ENCODE data around the gene CFAP68.
"Not testable (repeated sequence)": the region's sequence is repeated elsewhere in the genome, so short reads cannot be mapped to it uniquely, and the experiment has no call there.

CFAP68 gene

GRCh38 chr11:111870886-111871692 is 8.3 kb upstream of the CFAP68 start, which contains the start of gene ALG9:
ALG9 (minus strand) TSS chr11:111871581; CDS start chr11:111871482, 99 bp downstream.
- DNase-seq: peak; percentile 69

GRCh38 chr11:111871693-111872161 is 7.6 kb upstream of the CFAP68 start:
- DNase-seq: peak; percentile 21

DNA sequence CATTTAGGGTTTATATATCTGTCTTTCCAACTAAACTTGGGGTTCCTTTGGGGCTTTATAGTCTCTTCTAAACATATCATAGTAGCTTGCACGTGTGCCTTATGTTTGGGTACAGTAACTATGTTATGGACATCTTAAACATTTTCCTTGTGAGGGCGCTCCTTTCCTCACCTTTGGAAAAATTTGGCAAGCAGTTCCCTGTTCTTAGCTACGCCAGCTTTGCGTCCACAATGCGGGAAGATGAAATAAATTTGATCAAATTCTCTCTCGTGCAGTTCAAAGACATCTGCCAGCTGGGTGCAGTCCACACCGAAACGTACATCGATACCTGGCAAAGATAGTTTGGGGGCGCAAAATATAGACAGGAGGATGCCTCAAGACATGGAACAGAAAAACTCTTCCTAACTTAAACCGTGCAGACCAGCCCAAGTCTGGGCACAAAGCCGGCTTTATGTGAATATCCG is 924 bp upstream of the CFAP68 start:
- peak; percentile 33 for DNase-seq

GRCh38 chr11:111879637-111879960 is 258 bp downstream of the CFAP68 start:
- no peak for DNase-seq

DNA sequence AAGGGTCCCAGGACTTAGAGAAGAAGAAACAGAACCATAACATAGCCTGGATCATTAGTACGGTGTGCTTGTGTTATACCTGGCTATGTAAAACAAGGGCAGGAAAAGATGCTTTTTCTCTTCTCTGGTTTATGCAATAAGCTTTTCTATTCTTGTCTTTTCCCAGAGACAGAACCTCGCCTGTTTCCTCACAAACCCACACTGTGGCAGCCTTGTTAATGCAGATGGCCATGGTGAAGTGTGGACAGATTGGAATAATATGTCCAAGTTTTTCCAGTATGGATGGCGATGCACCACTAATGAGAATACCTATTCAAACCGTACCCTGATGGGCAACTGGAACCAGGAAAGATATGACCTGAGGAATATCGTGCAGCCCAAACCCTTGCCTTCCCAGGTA is 2.9 kb downstream of the CFAP68 start:
- DNase-seq: no peak

GRCh38 chr11:111885053-111885452 is 5.7 kb downstream of the CFAP68 start:
- not testable (repeated sequence) for DNase-seq

GRCh38 chr11:111886032-111886431 is 6.7 kb downstream of the CFAP68 start:
- no peak for DNase-seq

- DNase-seq: no peak
Measured at GRCh38 chr11:111886844-111887243, 7.5 kb downstream of the CFAP68 start.

- DNase-seq: no peak
Measured at GRCh38 chr11:111905411-111905810, 26.1 kb downstream of the CFAP68 start.

GRCh38 chr11:111906680-111907079 is 27.3 kb downstream of the CFAP68 start:
- DNase-seq: no peak

- no peak for DNase-seq
Measured at GRCh38 chr11:111908639-111909305, 29.4 kb downstream of the CFAP68 start.

GRCh38 chr11:111909378-111909777 is 30.0 kb downstream of the CFAP68 start:
- no peak for DNase-seq

DNA sequence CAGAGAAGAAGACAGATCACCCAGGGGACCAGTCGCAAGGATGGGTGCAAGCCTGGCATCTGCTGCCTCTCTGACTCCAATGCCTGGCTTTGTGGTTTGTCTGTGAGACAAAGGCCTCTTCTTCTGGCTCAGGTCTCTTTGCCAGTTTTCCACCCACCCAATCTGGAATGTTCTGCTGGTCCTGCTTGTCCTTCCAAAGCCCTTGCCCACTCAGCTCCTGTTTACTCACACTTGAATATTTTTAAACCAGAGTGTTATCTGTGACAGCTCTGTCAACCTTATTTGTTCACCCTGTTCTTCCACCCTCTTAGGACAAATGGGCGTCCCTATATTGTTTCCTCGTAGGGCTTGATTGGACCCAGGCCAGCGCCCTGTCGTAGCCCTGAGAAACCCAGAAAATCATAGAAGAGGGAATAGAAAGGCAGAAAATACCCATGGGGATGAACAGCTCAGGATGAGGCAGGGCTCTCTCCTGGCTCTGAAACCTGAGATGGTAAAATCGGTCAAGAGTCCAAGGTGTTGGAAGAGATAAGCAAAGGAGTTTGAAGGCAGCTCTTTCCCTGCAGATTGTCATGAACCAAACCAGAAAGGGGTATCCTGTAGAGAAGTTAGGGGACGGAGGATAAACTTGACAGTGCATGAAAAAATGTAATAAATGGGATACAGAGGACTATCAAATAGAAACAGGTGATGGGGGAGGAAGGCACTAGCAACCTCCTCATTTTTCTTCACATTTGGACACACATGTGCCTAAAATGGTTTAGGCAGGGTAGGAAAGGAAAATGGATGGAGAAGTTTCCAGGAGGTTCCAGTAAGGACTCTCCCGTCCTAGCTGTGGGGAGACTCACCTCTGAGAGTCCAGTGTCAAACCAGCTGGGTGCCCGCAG is 31.6 kb downstream of the CFAP68 start:
- no peak for DNase-seq

DNA sequence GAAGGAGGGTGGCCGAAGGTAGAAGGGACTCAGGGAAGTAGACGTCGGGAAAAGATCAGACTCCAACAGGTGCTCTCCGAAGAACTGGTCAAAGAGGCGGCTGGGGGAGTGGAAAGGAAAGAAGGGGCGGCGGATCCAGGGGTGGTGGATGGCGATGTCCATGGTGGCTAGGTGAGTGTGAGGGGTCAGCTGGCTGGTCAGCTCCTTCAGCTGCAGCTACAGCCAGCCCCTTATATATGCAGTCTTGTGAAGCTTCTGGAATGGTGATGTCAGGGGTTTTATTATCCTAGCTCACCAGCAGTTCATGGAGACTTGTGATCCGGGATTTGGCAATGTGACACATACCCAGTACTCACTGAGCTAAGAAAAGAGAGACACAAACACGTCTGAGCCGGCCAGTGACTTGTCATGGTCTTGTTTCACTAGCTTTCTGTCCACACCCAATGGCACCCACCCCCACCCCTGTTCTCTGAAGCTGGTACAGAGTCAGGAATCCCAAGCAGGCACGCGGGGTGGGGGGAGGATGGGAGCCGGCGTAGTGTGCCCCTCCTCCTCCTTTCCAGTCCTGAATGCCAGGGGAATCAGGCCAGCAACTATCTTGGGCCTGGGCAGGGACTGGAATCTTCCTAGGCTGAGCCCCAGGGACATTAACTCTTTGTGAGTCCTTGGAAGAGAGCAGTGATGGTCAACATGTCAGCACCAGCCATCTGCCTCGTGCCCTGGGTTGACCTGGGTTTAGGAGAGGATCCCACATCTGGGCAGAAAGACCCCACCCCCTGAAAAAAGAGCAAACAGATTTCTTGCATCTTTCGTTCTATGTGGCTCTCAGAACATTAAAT is 32.4 kb downstream of the CFAP68 start, which contains the start of gene CRYAB:
CRYAB (minus strand) TSS at position 208 of the 839 bp plus-strand sequence; CDS start at position 162, 46 bp downstream.
- no peak for DNase-seq

DNA sequence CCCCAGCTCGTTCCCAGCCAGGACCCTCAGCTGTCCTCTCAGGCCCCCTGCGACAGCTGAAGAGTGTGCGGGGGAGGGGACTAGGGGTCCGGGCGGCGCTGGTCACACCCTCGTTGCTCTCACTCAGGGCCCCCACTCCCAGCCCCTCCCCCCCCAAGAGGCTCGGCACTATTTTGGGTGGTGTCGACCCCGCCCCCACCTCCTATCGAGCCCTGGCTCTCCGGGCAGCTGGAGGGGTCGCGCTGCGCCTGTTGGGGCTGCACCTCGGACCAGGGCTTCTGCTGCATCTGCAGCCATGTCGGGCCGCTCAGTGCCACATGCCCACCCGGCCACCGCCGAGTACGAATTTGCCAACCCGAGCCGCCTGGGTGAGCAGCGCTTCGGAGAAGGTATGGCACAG is 33.2 kb downstream of the CFAP68 start, which contains the start of gene HSPB2:
HSPB2 (plus strand) TSS at position 200 of the 400 bp plus-strand sequence; CDS start at position 296, 96 bp downstream.
- no peak for DNase-seq

DNA sequence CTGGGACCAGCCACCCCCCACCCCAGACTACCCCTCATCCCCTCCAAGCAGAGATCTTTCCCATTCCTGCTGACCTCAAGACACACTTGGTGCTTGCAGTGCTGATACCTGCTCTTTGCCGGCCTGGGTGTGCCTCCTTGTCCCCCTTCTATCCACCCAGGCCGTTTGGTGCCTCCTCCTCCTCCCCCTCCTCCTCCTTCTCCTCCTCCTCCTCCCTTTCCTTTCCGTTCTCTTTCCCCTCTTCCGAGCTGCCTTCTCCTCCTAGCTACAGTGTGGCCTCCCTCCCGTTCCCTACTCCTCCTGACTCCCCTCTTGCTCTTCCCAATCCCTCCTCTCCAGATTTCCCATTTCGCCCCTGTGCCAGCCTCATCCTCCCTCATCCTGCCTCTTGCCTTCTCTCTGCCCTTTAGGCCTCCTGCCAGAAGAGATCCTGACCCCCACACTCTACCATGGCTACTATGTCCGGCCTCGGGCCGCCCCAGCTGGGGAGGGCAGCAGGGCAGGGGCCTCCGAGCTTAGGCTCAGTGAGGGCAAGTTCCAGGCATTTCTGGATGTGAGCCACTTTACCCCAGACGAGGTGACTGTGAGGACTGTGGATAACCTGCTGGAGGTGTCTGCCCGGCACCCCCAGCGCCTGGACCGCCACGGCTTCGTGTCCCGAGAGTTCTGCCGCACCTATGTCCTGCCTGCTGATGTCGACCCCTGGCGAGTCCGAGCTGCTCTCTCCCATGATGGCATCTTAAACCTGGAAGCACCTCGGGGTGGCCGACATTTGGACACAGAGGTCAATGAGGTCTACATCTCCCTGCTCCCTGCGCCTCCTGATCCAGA is 33.9 kb downstream of the CFAP68 start:
- DNase-seq: no peak

- DNase-seq: no peak
Measured at GRCh38 chr11:111913997-111914396, 34.7 kb downstream of the CFAP68 start.

DNA sequence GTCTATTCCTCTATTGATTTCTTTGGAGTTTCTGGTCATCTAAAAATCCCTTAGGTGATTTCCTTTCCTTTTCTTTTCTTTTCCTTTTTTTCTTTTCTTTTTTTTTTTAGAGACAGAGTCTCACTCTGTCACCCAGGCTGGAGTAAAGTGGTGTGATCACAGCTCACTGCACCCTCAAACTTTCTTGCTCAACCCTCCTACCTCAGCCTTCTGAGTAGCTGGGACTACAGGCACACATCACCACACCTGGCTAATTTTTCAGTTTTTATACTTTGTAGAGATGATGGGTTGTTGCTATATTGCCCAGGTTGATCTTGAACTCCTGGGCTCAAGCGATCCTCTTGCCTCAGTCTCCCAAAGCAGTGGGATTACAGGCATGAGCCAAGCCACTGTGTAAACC is 37.4 kb downstream of the CFAP68 start:
- no peak for DNase-seq

DNA sequence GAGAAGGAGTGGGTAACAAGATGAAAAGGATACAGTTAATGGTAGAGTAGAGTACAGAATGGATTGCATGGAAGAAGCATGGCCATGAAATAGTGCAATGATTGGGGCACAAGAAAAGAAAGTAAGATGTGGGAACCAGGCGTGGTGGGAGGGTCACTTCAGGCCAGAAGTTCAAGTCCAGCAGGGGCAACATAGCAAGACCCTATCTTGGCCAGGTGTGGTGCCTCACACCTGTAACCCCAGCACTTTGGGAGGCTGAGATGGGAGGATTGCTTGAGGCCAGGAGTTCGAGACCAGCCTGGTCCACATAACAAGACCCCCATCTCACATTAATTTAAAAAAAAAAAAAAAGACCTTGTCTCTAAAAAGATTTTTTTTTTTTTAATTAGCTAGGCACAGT is 38.0 kb downstream of the CFAP68 start:
- no peak for DNase-seq

DNA sequence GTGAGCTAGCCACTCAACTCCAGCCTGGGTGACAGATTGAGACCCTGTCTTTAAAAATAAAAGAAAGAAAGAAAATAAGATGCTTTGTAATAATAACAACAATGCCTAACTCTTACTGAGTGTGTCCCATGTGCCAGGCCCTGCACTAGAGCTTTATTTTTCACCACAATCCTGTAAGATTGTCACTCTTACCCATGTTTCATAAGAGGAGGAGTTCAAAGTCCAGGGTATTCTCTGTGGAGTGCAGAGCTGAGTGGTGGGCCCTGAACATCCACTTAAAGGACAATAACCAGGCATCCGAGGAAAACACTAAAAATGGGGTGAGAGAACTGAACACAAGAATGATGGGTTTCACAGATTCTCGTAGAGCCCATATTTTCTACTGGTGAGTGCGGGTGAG is 38.4 kb downstream of the CFAP68 start:
- DNase-seq: no peak
